BE2C (cell line): ENCODE data around the gene PEAK3.
A peak's percentile ranks its signal among the peaks of the same experiment; 100 is the strongest.

ENCODE experiments used
- DNase-seq: peaks from one replicate; pipeline ENCODE4 v3.0.0-alpha.2; 2020
- H3K27me3 ChIP-seq: fragments of 250-450 bp; sonication (Bioruptor Pico); 2 replicates; pipeline ENCODE4 v1.5.1; 2020; ENCODE audit warnings: mild to moderate bottlenecking
- H3K36me3 ChIP-seq: fragments of 250-450 bp; sonication (Bioruptor Pico); 2 replicates; pipeline ENCODE4 v1.5.1; 2020; ENCODE audit warnings: mild to moderate bottlenecking
- H3K4me1 ChIP-seq: fragments of 250-450 bp; sonication (Bioruptor Pico); 2 replicates; pipeline ENCODE4 v1.5.1; 2020
- H3K4me3 ChIP-seq: 2 replicates; pipeline ENCODE4 v1.5.1; 2011; ENCODE audit warnings: low read depth, low read length
- H3K9me3 ChIP-seq: fragments of 250-450 bp; sonication (Bioruptor Pico); 2 replicates; pipeline ENCODE4 v1.5.1; 2020
- TF ChIP-seq, protein P1 (sequence below): IDR thresholded peaks from 2 replicates; pipeline ENCODE4 v1.5.1; 2012; ENCODE audit warnings: mild to moderate bottlenecking, low read depth, low read length

PEAK3 gene

DNA sequence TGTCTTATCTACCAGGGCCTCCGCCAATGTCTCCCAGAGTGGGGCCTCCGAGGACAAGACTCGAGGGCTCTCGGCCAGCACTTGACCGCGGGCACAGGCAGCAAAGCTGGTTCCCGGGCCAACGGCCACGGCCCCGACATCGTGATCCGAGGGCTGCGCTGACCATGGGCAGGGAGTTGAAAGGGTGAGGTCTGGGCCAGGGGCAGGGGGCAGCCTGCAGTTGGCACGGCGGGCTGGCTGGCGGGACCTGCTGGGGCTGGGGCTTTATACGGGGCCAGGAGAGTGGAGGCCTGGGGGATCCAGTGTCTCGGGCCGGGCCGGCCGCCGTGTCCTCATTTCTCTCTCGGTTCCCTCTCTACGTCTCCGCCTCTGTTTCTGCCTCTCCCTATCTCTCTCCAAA, 35.8 kb upstream of the PEAK3 start:
- Histone ChIP-seq H3K4me1 (peaks cover 6% of the 10 kb centered on the region), H3K9me3 (0 out of 2 replicates have a peak, but pooled peaks cover 3% of the 10 kb centered on the region), H3K36me3 (peaks cover 13% of the 10 kb centered on the region), H3K27me3 (no peaks in the 10 kb centered on the region), H3K4me3 (no peak overlapping the region)
- TF ChIP-seq, protein P1, sequence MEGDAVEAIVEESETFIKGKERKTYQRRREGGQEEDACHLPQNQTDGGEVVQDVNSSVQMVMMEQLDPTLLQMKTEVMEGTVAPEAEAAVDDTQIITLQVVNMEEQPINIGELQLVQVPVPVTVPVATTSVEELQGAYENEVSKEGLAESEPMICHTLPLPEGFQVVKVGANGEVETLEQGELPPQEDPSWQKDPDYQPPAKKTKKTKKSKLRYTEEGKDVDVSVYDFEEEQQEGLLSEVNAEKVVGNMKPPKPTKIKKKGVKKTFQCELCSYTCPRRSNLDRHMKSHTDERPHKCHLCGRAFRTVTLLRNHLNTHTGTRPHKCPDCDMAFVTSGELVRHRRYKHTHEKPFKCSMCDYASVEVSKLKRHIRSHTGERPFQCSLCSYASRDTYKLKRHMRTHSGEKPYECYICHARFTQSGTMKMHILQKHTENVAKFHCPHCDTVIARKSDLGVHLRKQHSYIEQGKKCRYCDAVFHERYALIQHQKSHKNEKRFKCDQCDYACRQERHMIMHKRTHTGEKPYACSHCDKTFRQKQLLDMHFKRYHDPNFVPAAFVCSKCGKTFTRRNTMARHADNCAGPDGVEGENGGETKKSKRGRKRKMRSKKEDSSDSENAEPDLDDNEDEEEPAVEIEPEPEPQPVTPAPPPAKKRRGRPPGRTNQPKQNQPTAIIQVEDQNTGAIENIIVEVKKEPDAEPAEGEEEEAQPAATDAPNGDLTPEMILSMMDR = no peak
- DNase-seq = no peak

DNA sequence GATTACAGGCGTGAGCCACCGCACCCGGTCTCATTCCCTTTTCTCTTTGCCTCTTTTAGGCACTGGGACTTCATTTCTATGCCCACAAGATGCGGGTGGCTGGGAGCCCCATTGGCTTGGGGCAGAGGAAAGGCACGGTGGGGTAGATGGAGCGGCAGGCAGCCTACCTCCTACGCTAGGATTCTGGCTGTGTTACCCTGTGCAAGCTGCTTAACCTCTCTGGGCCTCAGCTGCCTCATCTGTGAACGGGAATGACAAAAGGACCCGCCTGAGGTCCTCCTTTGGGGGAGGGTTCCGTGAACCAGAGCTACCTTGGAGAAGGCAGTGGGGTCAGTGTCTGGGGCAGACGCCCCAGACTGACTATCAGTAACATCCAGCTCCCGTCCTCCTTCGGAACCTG, 35.3 kb upstream of the PEAK3 start:
- H3K9me3 ChIP-seq = 0 out of 2 replicates have a peak, but pooled peaks cover 3% of the 10 kb centered on the region

DNA sequence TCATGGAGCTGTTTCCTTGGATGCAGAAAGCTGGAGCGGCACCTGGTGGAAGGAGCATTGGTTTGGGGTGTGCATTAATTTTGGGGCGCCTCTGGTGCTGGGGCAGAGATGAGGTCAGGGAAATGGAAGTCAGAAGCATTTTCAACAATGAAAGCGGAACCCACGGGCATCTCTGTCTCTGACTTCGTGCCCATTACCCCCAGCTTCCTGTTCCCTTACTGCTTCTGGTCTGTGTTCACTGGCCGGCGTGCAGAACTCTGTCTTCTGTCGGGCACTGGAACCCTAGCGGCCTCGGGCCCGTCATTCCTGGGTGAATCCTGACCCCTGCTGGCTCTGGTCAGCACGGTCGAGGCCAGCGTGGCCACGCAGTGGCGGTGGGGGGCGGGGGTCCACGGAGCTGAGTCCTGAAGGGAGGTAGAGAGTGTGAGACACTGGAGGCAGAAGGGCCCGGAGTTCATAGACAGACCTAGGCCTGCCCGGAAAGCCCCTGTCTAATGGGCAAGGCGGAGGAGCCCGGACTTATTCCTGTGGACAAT, 33.9 kb upstream of the PEAK3 start:
- Histone ChIP-seq H3K9me3 (0 out of 2 replicates have a peak, but pooled peaks cover 3% of the 10 kb centered on the region), H3K4me1 (peaks cover 6% of the 10 kb centered on the region), H3K27me3 (no peaks in the 10 kb centered on the region), H3K4me3 (no peak overlapping the region), H3K36me3 (no peaks in the 10 kb centered on the region)
- TF ChIP-seq, protein P1 = peak; percentile 67
- peak; percentile 81 for DNase-seq

More for the DNA sequence above, 35.3 kb upstream of the PEAK3 start:
- no peak overlapping the region for H3K4me3 ChIP-seq
- DNase-seq = no peak
- TF ChIP-seq, protein P1 = no peak
- H3K4me1 ChIP-seq = peaks cover 6% of the 10 kb centered on the region
- no peaks in the 10 kb centered on the region for H3K27me3 ChIP-seq
- peaks cover 9% of the 10 kb centered on the region for H3K36me3 ChIP-seq

DNA sequence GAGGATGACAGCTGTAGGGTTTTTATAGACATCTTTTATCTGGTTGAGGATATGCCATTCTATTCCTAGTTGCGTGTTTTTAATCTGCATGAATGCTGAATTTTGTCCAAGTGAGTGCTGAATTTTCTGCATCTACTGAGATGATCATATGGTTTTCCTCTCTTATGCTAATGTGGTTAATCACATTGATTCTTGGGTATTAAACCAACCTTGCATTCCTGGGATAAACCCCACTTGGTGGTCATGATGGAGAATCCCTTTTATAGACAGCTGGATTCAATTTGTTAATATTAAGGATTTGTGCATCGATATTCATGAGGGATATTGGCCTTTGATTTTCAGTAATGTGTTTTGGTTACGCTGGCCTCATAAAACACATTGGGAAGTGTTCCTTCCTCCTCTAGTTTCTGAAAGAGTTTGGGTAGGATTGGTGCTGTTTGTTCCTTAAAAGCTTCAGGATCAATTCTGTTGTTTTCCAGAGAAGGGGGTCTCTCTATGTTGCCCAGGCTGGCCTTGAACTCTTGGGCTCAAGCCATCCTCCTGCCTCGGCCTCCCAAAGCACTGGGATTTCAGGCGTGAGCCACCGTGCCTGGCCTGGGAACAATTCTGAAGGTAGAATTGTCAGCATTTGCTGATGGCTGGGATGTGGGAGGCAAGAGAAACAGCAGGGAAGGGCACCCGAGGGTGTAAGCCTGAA, 33.3 kb upstream of the PEAK3 start:
- no peak overlapping the region for H3K4me3 ChIP-seq
- DNase-seq = no peak
- no peaks in the 10 kb centered on the region for H3K36me3 ChIP-seq
- 0 out of 2 replicates have a peak, but pooled peaks cover 3% of the 10 kb centered on the region for H3K9me3 ChIP-seq
- H3K27me3 ChIP-seq = no peaks in the 10 kb centered on the region
- peaks cover 6% of the 10 kb centered on the region for H3K4me1 ChIP-seq
- TF ChIP-seq, protein P1 = no peak

DNA sequence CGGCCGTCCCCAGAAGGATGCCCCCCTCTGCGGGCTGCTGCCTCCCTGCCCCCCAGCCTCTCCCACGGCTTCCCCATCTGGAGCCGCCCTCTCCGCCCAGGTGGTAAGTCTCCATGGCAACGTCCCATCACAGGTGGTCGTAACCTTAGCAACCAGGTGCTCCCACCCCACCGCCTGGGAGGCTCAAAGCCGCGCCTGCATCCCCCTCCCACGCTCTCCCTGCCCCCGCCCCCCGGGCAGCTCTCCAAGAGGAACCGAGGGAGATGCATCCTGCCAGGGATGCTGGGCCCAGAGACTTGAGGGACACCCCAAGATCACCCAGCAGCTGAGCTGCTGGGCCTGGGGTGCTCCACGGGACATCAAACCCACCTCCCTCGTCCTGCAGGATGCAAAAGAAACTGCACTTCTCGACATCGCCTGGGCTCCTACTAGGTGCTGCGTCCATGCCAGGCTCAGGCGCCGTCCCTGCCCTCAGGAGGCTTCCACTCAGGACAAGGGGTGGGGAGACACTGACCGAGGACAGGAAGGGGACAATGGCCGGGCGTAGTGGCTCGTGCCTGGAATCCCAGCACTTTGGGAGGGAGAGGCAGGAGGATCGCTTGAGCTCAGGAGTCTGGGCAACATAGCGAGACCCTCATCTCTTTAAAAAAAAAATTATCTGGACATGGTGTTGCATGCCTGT, 31.0 kb upstream of the PEAK3 start:
- Histone ChIP-seq H3K9me3 (0 out of 2 replicates have a peak, but pooled peaks cover 3% of the 10 kb centered on the region), H3K4me3 (no peak overlapping the region), H3K36me3 (no peaks in the 10 kb centered on the region), H3K4me1 (peaks cover 6% of the 10 kb centered on the region), H3K27me3 (peaks cover 4% of the 10 kb centered on the region)
- TF ChIP-seq, protein P1 = no peak
- no peak for DNase-seq

DNA sequence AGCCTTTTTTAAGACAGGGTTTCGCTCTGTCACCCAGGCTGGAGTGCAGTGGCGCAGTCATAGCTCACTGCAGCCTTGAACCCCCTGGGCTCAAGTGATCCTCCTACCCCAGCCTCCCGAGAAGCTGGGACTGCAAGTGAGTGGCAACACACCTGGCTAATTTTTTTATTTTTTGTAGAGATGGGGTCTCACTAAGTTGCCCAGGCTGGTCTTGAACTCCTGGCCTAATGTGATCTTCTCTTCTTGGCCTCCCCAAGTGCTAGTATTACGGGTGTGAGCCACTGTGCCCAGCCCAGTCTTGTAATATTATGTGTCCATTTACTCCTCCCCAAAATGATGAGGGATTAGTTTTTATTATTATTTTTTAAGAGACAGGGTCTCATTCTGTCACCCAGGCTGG, 29.1 kb upstream of the PEAK3 start:
- TF ChIP-seq, protein P1 = no peak
- H3K9me3 ChIP-seq = 0 out of 2 replicates have a peak, but pooled peaks cover 3% of the 10 kb centered on the region
- peaks cover 4% of the 10 kb centered on the region; the same call in 1 of the 2 replicates for H3K4me1 ChIP-seq
- no peaks in the 10 kb centered on the region for H3K36me3 ChIP-seq
- no peak overlapping the region for H3K4me3 ChIP-seq
- peaks cover 15% of the 10 kb centered on the region for H3K27me3 ChIP-seq
- no peak for DNase-seq
